HepG2 (cell line): ENCODE results near the gene BCL7A. TPM values are rescaled to one million over a fixed set of nuclear protein-coding genes. Genes with fewer than 3 reads are reported as not detected.

ENCODE experiments used
- ARNTL ChIP-seq: sonication (generic); formaldehyde crosslinking; IDR thresholded peaks from 2 replicates; pipeline ENCODE4 v1.4.0; 2020; ENCODE audit warnings: mild to moderate bottlenecking, missing genetic modification reagents
- CBFB ChIP-seq: sonication (generic); formaldehyde crosslinking; IDR thresholded peaks from 2 replicates; pipeline ENCODE4 v1.4.0; 2020; ENCODE audit warnings: missing genetic modification reagents
- CEBPB ChIP-seq: IDR thresholded peaks from 2 replicates; pipeline ENCODE4 v1.6.1; 2011; ENCODE audit warnings: low read depth, low read length, improper control_type of control experiment, borderline replicate concordance
- HNF4A ChIP-seq: sonication (generic); formaldehyde crosslinking; IDR thresholded peaks from 2 replicates; pipeline ENCODE4 v1.4.0; 2020; ENCODE audit warnings: missing genetic modification reagents
- HOXA7 ChIP-seq: sonication (generic); formaldehyde crosslinking; IDR thresholded peaks from 2 replicates; pipeline ENCODE4 v1.8.1; 2022; ENCODE audit warnings: mild to moderate bottlenecking, missing genetic modification reagents, moderate library complexity
- KLF16 ChIP-seq, 2 experiments: sonication (generic) in 1 of 2; formaldehyde crosslinking in 1 of 2; IDR thresholded peaks; 2 replicates each; pipeline versions ENCODE4 v1.6.1 to v1.8.0; 2016 to 2023; ENCODE audit warnings: missing genetic modification reagents in 2 of 2, missing compliant biosample characterization in 1 of 2
- MYC ChIP-seq: sonication (generic); formaldehyde crosslinking; IDR thresholded peaks from 2 replicates; pipeline ENCODE4 v1.9.0; 2021; ENCODE audit warnings: missing genetic modification reagents, borderline replicate concordance
- NFE2L2 ChIP-seq: fragments of 150-350 bp; IDR thresholded peaks from 2 replicates; pipeline ENCODE4 v1.6.1; 2014; ENCODE audit warnings: low read length
- NFRKB ChIP-seq: fragments of 450-650 bp; IDR thresholded peaks from 2 replicates; pipeline ENCODE4 v1.6.1; 2017
- PAXIP1 ChIP-seq: sonication (generic); formaldehyde crosslinking; conservative IDR thresholded peaks from 2 replicates; pipeline ENCODE4 v1.4.0; 2020; ENCODE audit warnings: mild to moderate bottlenecking, missing genetic modification reagents, moderate library complexity
- RBM39 ChIP-seq: fragments of 200-400 bp; formaldehyde crosslinking; IDR thresholded peaks from one replicate; pipeline ENCODE4 v1.6.1; 2018; ENCODE audit warnings: antibody characterized with exemption, mild to moderate bottlenecking, low read depth, low read length; ENCODE audit not compliant: poor library complexity, severe bottlenecking
- SOX13 ChIP-seq, 3 experiments: fragments of 450-650 bp in 1 of 3; sonication (generic) in 1 of 3; formaldehyde crosslinking in 1 of 3; IDR thresholded peaks in 2 of 3; conservative IDR thresholded peaks in 1 of 3; 2 replicates each; pipeline versions ENCODE4 v1.5.0 to v1.6.1; 2016 to 2020; ENCODE audit warnings: antibody characterized with exemption in 1 of 3, mild to moderate bottlenecking in 1 of 3, missing compliant biosample characterization in 1 of 3, missing genetic modification reagents in 1 of 3, moderate library complexity in 1 of 3
- SOX5 ChIP-seq: IDR thresholded peaks from 2 replicates; pipeline ENCODE4 v1.6.1; 2016; ENCODE audit warnings: borderline replicate concordance
- SP4 ChIP-seq: sonication (generic); formaldehyde crosslinking; IDR thresholded peaks from 2 replicates; pipeline ENCODE4 v1.8.1; 2023; ENCODE audit warnings: mild to moderate bottlenecking, missing genetic modification reagents
- TAF15 ChIP-seq: fragments of 200-400 bp; formaldehyde crosslinking; IDR thresholded peaks from one replicate; pipeline ENCODE4 v1.6.1; 2018; ENCODE audit warnings: mild to moderate bottlenecking, low read depth, low read length; ENCODE audit not compliant: poor library complexity, severe bottlenecking
- ZBTB8A ChIP-seq: sonication (generic); formaldehyde crosslinking; IDR thresholded peaks from 2 replicates; pipeline ENCODE4 v1.4.0; 2020; ENCODE audit warnings: mild to moderate bottlenecking, low read depth, missing genetic modification reagents, borderline replicate concordance
- ZNF3 ChIP-seq: IDR thresholded peaks from 2 replicates; pipeline ENCODE4 v1.7.0; 2017; ENCODE audit warnings: inconsistent platforms
- ZNF574 ChIP-seq: sonication (generic); formaldehyde crosslinking; IDR thresholded peaks from 2 replicates; pipeline ENCODE4 v1.4.0; 2020; ENCODE audit warnings: missing genetic modification reagents
- ZNF788 ChIP-seq: sonication (generic); formaldehyde crosslinking; IDR thresholded peaks from 2 replicates; pipeline ENCODE4 v1.5.0; 2020; ENCODE audit warnings: mild to moderate bottlenecking, missing genetic modification reagents, borderline replicate concordance
- ZSCAN21 ChIP-seq: sonication (generic); formaldehyde crosslinking; IDR thresholded peaks from 2 replicates; pipeline ENCODE4 v1.8.0; 2022; ENCODE audit warnings: mild to moderate bottlenecking, missing genetic modification reagents, moderate library complexity, borderline replicate concordance
- polyA plus RNA-seq, 8 experiments: library from polyadenylated mRNA; depleted of rRNA in 3 of 8; stranded (reverse) in 7 of 8; unstranded in 1 of 8; fragments of >200 nt; fragmentation: Illumina TruSeq in 4 of 8; extraction: Trizol in 4 of 8; gene quantifications; 2 replicates each; pipeline versions ENCODE4 v1.2.1 to v1.2.3, GENCODE V29; 2011 to 2016; ENCODE audit warnings: low read depth in 4 of 8, missing spikeins in 1 of 8, mixed read lengths in 1 of 8; ENCODE audit not compliant: insufficient read depth in 1 of 8
- total RNA-seq, 5 experiments: library from RNA; depleted of rRNA; stranded (reverse); fragments of >200 nt; fragmentation: Illumina TruSeq; extraction: Trizol; gene quantifications; 2 replicates each; pipeline ENCODE4 v1.2.3, GENCODE V29; 2016; ENCODE audit warnings: low read depth in 1 of 5

Gene BCL7A
- total and polyA plus RNA-seq, 2 of the 13 experiments (the other 11 are each of a cell fraction or from before 2014, with no cell fraction given): 4.1 to 6.2 TPM

DNA sequence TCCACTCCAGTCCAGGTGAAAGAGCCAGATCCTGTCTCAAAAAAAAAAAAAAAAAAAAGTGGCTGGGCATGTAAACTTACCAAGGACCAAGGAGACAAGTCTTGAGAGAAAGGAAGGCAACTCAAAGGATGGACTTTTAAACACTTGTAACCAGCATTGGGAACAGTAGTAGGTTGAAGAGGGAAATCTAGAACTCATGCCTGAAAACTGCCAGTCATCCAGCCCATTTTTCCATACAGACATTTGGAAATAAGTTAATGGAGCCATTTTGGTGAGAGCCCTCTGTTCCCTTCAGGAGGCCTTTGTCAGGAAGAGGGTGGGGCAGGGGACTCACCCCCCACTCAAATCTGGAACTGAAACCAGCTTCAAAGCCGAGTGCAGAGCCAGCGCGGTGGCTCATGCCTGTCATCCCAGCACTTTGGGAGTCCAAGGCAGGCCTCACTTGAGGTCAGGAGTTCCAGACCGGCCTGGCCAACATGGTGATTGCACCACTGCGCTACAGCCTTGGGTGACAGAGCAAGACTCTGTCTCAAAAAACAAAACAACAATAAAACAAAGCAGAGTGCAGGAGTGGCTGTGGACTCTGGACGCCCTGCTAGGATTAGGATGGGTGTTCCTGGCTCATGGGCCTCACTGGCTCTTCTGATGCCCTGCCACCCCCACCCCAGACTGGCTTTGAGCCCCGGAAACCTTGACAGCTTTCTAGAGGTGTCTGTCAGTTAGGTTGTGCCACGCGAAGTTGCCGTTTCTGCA, 55.2 kb downstream of the BCL7A start (continued):
- TF ChIP-seq PAXIP1 (CRISPR knock-in tag): 0 out of 2 replicates have a peak, but pooled peaks have one; percentile 28
- peak; percentile 41; the same call in 1 of the 2 replicates for TF ChIP-seq CEBPB
- no peak for TF ChIP-seq SP4 (CRISPR knock-in tag)
- no peak; the same call in 1 of the 2 replicates for TF ChIP-seq SOX13 (IDR thresholded peaks at IDR 0.05)
- TF ChIP-seq SOX13 (CRISPR knock-in tag; conservative IDR thresholded peaks at IDR 0.05 in 1 of 2, IDR thresholded peaks at IDR 0.05 in 1 of 2): peak in 1 of 2 experiments; percentile 67; a peak in 2 of 4 replicates
- peak; percentile 52; the same call in 1 of the 2 replicates for TF ChIP-seq ZSCAN21 (CRISPR knock-in tag)
- TF ChIP-seq ZBTB8A (CRISPR knock-in tag): no peak
- TF ChIP-seq ZNF788 (CRISPR knock-in tag): 0 out of 2 replicates have a peak, but pooled peaks have one; percentile 19
- TF ChIP-seq NFE2L2: peak; percentile 65
- no peak for TF ChIP-seq ZNF3
- 0 out of 2 replicates have a peak, but pooled peaks have one; percentile 25 for TF ChIP-seq MYC (CRISPR knock-in tag)
- TF ChIP-seq ARNTL (CRISPR knock-in tag): no peak
- no peak for TF ChIP-seq HOXA7
- no peak for TF ChIP-seq RBM39
- no peak for TF ChIP-seq TAF15
- no peak for TF ChIP-seq CBFB (CRISPR knock-in tag)
- no peak for TF ChIP-seq NFRKB
- TF ChIP-seq ZNF574 (CRISPR knock-in tag): 0 out of 2 replicates have a peak, but pooled peaks have one; percentile 10
- no peak for TF ChIP-seq KLF16 (CRISPR knock-in tag; IDR thresholded peaks at IDR 0.05)
- TF ChIP-seq HNF4A (CRISPR knock-in tag): peak; percentile 37; the same call in 1 of the 2 replicates
- TF ChIP-seq SOX5 (CRISPR knock-in tag): peak; percentile 33; the same call in 1 of the 2 replicates
